Loucy (cell line): ENCODE measurements around the gene PDIK1L.

Source experiments
- EZH2phosphoT487 ChIP-seq: fragments of 200-600 bp; IDR thresholded peaks from 2 replicates; pipeline ENCODE4 v1.6.1; 2018; ENCODE audit warnings: antibody characterized with exemption, mild to moderate bottlenecking, moderate library complexity, borderline replicate concordance
- TF ChIP-seq, protein P1 (sequence below): fragments of 200-600 bp; sonication (generic); conservative IDR thresholded peaks from 2 replicates; pipeline ENCODE4 v1.5.1; 2014; ENCODE audit warnings: mild to moderate bottlenecking, antibody characterized with exemption, low read length

DNA sequence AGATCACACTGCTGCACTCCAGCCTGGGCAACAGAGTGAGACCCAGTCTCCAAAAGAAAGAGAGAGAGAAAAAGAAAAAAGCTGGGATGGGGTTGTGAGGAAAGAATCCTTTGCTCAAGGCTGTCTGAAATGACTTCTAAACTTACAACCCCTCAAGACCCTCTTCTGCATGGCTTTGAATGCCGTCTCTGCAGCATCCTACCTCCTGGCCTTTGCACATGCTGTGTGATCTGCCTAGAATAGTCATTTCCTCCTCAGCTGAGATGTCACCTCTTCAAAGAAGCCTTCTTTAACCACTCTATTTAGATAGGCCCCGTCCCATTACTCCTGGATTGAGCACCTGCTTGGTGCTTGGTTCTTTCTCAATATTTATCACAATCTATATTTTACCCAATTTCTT, 26.8 kb upstream of the PDIK1L start:
- TF ChIP-seq, protein P1, sequence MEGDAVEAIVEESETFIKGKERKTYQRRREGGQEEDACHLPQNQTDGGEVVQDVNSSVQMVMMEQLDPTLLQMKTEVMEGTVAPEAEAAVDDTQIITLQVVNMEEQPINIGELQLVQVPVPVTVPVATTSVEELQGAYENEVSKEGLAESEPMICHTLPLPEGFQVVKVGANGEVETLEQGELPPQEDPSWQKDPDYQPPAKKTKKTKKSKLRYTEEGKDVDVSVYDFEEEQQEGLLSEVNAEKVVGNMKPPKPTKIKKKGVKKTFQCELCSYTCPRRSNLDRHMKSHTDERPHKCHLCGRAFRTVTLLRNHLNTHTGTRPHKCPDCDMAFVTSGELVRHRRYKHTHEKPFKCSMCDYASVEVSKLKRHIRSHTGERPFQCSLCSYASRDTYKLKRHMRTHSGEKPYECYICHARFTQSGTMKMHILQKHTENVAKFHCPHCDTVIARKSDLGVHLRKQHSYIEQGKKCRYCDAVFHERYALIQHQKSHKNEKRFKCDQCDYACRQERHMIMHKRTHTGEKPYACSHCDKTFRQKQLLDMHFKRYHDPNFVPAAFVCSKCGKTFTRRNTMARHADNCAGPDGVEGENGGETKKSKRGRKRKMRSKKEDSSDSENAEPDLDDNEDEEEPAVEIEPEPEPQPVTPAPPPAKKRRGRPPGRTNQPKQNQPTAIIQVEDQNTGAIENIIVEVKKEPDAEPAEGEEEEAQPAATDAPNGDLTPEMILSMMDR, result no peak
- TF ChIP-seq EZH2phosphoT487, result no peak
